ENCODE results near the gene SAMD11.
"Not testable (repeated sequence)": the region's sequence is repeated elsewhere in the genome, so short reads cannot be mapped to it uniquely, and the experiment has no call there.

SAMD11 gene

DNA sequence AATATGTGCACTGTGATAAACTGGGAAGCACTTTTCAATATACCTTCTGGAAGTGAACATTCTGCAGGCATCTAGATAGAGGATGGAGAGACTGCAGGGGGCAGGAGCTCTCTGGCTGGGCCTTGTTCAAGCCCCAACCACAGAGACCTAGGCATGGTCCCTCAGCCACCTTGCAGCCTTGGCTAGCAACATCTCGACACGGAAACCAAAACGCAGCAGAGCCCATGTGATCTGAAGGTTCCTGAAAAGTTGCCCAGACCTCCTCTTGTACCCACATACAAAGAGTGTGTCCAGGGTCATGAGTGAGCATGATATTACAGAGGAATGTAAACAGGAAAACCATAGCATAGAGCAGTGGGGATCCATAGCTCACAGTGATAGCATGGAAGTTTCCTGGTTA lies 33.1 kb upstream of the SAMD11 start:
- TF ChIP-seq, protein P1, sequence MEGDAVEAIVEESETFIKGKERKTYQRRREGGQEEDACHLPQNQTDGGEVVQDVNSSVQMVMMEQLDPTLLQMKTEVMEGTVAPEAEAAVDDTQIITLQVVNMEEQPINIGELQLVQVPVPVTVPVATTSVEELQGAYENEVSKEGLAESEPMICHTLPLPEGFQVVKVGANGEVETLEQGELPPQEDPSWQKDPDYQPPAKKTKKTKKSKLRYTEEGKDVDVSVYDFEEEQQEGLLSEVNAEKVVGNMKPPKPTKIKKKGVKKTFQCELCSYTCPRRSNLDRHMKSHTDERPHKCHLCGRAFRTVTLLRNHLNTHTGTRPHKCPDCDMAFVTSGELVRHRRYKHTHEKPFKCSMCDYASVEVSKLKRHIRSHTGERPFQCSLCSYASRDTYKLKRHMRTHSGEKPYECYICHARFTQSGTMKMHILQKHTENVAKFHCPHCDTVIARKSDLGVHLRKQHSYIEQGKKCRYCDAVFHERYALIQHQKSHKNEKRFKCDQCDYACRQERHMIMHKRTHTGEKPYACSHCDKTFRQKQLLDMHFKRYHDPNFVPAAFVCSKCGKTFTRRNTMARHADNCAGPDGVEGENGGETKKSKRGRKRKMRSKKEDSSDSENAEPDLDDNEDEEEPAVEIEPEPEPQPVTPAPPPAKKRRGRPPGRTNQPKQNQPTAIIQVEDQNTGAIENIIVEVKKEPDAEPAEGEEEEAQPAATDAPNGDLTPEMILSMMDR (conservative IDR thresholded peaks at IDR 0.05; ENCODE audit: low read depth, low read length) = no peak
- Histone ChIP-seq H3K9ac (no peak overlapping the region), H3K27ac (no peak overlapping the region), H2AFZ (ENCODE audit: low read depth) (no peak overlapping the region), H3K79me2 (ENCODE audit: insufficient read depth, low read depth) (no peaks in the 10 kb centered on the region), H3K4me2 (no peak overlapping the region), H3K27me3 (ENCODE audit: insufficient read depth, low read depth) (peaks cover 37% of the 10 kb centered on the region), H3K36me3 (ENCODE audit: insufficient read depth) (no peaks in the 10 kb centered on the region), H3K4me1 (ENCODE audit: low read depth, poor library complexity, severe bottlenecking) (no peaks in the 10 kb centered on the region), H3K4me3 (IDR thresholded peaks at IDR 0.05; ENCODE audit: insufficient read depth, low read depth, low read length) (no peak overlapping the region), H4K20me1 (ENCODE audit: insufficient read depth) (no peaks in the 10 kb centered on the region)

DNA sequence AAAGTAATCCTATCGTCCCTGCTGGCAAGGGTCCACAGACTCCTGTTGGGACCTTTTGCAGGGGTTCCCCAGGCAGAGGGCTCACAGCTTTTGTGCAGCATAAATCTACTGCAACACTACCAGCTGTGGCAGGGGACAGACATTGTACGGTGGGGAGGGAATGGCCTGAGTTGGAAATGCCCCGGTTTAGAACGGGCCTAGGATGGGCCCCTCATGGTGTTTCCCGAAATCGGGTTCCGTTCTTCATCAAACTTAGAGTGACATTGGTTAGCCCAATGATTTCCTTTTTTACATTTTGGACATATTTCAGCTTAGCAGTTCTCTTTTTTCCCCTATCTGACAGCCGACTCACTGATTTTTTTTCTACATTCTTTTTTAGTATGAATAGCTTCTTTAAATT lies 26.5 kb upstream of the SAMD11 start:
- Histone ChIP-seq H3K36me3 (ENCODE audit: insufficient read depth) (no peaks in the 10 kb centered on the region), H3K4me3 (IDR thresholded peaks at IDR 0.05; ENCODE audit: insufficient read depth, low read depth, low read length) (no peak overlapping the region), H2AFZ (ENCODE audit: low read depth) (no peak overlapping the region), H3K27me3 (ENCODE audit: insufficient read depth, low read depth) (peaks cover 60% of the 10 kb centered on the region), H3K4me1 (ENCODE audit: low read depth, poor library complexity, severe bottlenecking) (peaks cover 5% of the 10 kb centered on the region), H3K27ac (no peak overlapping the region), H3K79me2 (ENCODE audit: insufficient read depth, low read depth) (no peaks in the 10 kb centered on the region), H3K9ac (no peak overlapping the region), H3K4me2 (no peak overlapping the region), H4K20me1 (ENCODE audit: insufficient read depth) (no peaks in the 10 kb centered on the region)
- TF ChIP-seq, protein P1 (conservative IDR thresholded peaks at IDR 0.05; ENCODE audit: low read depth, low read length) = no peak

DNA sequence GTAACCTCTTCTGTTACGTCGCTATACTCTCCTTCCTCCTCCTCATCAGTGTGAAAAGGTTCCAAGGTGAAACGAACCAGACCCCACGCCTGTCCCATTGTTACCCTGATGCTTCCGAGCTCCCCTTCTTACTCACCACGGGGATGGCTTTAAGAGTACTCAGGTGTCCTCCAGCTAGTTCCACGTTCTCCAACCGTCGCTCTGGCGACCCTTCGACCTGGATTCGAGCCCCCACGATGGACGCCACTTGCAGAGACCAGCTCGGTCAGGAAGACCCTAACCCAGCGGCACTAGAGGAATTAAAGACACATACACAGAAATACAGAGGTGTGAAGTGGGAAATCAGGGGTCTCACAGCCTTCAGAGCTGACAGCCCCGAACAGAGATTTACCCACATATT lies 25.8 kb upstream of the SAMD11 start:
- not testable (repeated sequence) for H3K4me1 ChIP-seq (ENCODE audit: low read depth, poor library complexity, severe bottlenecking); H3K36me3 ChIP-seq (ENCODE audit: insufficient read depth); H3K4me2 ChIP-seq; H4K20me1 ChIP-seq (ENCODE audit: insufficient read depth); H3K27ac ChIP-seq; H3K4me3 ChIP-seq (IDR thresholded peaks at IDR 0.05; ENCODE audit: insufficient read depth, low read depth, low read length); H2AFZ ChIP-seq (ENCODE audit: low read depth); H3K79me2 ChIP-seq (ENCODE audit: insufficient read depth, low read depth); H3K9ac ChIP-seq
- peaks cover 60% of the 10 kb centered on the region for H3K27me3 ChIP-seq (ENCODE audit: insufficient read depth, low read depth)

DNA sequence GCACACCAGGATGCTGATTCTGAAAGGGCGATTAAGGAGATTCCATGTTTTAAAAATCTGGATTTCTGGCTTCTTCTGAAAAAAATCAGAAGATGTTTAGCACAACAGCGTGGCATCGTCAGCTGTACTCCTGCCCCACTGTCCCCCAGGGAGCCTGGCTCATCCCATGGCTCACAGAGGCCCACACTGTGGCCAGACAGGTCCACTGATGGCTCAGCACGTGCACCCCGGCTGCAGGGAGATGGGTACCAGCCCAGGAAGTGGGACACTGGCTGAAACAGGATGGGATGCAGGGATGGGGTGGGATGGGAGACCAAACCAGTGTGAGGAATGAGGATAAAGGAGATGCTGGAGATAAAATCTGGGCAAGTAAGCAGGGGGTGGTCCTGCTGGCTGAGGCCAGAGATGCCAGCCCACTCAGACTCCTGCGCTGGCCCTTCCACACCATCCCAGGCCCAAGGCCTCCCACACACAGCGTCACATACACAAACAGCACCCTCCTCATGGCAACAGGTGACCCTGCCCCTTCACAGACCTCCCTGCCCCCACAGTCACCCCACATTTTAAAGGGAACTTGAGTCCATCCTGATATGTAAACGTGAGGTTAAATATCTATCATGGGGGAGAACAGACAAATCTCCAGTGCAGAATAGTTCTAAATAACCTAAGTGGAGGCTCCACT lies 23.9 kb upstream of the SAMD11 start:
- Histone ChIP-seq H3K4me3 (IDR thresholded peaks at IDR 0.05; ENCODE audit: insufficient read depth, low read depth, low read length) (no peak overlapping the region), H3K27me3 (ENCODE audit: insufficient read depth, low read depth) (peaks cover 68% of the 10 kb centered on the region), H3K27ac (no peak overlapping the region), H3K4me2 (no peak overlapping the region), H3K9ac (no peak overlapping the region), H4K20me1 (ENCODE audit: insufficient read depth) (no peaks in the 10 kb centered on the region), H3K4me1 (ENCODE audit: low read depth, poor library complexity, severe bottlenecking) (peaks cover 5% of the 10 kb centered on the region), H3K36me3 (ENCODE audit: insufficient read depth) (no peaks in the 10 kb centered on the region), H3K79me2 (ENCODE audit: insufficient read depth, low read depth) (no peaks in the 10 kb centered on the region), H2AFZ (ENCODE audit: low read depth) (no peak overlapping the region)
- TF ChIP-seq, protein P1 (conservative IDR thresholded peaks at IDR 0.05; ENCODE audit: low read depth, low read length) = no peak

DNA sequence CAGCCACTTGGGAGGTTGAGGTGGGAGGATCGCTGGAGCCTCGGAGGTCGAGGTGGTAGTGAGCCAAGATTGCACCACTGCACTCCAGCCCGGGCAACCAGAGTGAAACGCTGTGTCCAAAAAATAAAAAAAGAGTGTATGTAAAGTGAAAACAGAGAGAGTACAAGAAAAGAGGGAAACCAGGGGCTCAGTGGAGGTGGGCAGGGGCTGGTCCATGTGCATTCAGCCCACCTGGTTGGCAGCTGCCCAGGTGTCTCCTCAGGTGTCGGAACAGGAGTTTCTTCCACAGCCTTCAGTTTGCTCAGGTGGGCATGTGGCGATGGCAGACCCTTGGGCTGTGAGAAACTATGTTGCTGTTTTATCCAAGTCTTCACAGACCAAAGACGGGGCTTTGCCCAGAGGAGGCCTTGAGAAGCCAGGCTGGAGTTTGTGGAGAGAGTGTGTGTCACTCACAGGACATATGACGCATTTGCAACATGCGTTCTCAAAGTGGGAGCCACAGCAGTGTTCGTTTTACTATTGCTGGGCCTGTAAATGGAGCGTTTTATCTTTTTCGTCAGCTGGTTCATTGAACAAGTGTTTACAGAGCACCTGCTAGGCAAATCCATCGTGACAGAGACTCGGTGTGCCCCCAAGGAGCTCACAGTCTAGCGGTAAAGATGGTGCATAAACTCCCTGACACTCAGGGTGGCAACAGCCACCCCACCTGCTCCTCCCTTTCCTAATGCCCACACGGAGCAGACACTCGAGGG lies 22.4 kb upstream of the SAMD11 start:
- Histone ChIP-seq H3K4me2 (no peak overlapping the region), H3K79me2 (ENCODE audit: insufficient read depth, low read depth) (no peaks in the 10 kb centered on the region), H3K27ac (no peak overlapping the region), H2AFZ (ENCODE audit: low read depth) (no peak overlapping the region), H3K4me1 (ENCODE audit: low read depth, poor library complexity, severe bottlenecking) (peaks cover 5% of the 10 kb centered on the region), H3K9ac (no peak overlapping the region), H3K4me3 (IDR thresholded peaks at IDR 0.05; ENCODE audit: insufficient read depth, low read depth, low read length) (no peak overlapping the region), H4K20me1 (ENCODE audit: insufficient read depth) (no peaks in the 10 kb centered on the region), H3K36me3 (ENCODE audit: insufficient read depth) (no peaks in the 10 kb centered on the region), H3K27me3 (ENCODE audit: insufficient read depth, low read depth) (peaks cover 77% of the 10 kb centered on the region)
- TF ChIP-seq, protein P1 (conservative IDR thresholded peaks at IDR 0.05; ENCODE audit: low read depth, low read length) = no peak
